Spleen (tissue), 13 donors: ENCODE measurements around the gene BTLA. TPM values are rescaled to one million over a fixed set of nuclear protein-coding genes. Genes with fewer than 3 reads are reported as not detected.

Source experiments
- DNase-seq: peaks from one replicate; pipeline ENCODE4 v3.0.0-alpha.2; 2020
- H3K27ac ChIP-seq, 8 donors: fragments of 200-600 bp; sonication (generic) in 7 of 8; 1 replicate in 4 of 8; 2 replicates in 4 of 8; pipeline versions ENCODE4 v1.5.0 to v1.8.0; 2016 to 2021; ENCODE audit warnings: inconsistent platforms in 4 of 8, mild to moderate bottlenecking in 4 of 8, moderate library complexity in 1 of 8
- H3K27me3 ChIP-seq, 7 donors: fragments of 200-600 bp; sonication (generic) in 6 of 7; replicated peaks in 1 of 7; 1 replicate in 4 of 7; 2 replicates in 3 of 7; pipeline versions ENCODE4 v1.5.0 to v1.8.0; 2016 to 2021; ENCODE audit warnings: inconsistent platforms in 3 of 7, mild to moderate bottlenecking in 1 of 7
- H3K36me3 ChIP-seq, 6 donors: fragments of 200-600 bp; sonication (generic) in 5 of 6; 1 replicate in 4 of 6; 2 replicates in 2 of 6; pipeline versions ENCODE4 v1.5.0 to v1.8.0; 2016 to 2021; ENCODE audit warnings: inconsistent platforms in 2 of 6
- H3K4me1 ChIP-seq, 6 donors: fragments of 200-600 bp; sonication (generic) in 5 of 6; 1 replicate in 3 of 6; 2 replicates in 3 of 6; pipeline versions ENCODE4 v1.5.0 to v1.8.0; 2016 to 2021; ENCODE audit warnings: inconsistent platforms in 3 of 6
- H3K4me3 ChIP-seq, 8 donors: fragments of 200-600 bp; sonication (generic) in 7 of 8; 1 replicate in 4 of 8; 2 replicates in 4 of 8; pipeline versions ENCODE4 v1.5.0 to v1.8.0; 2016 to 2021; ENCODE audit warnings: inconsistent platforms in 4 of 8, mild to moderate bottlenecking in 4 of 8, moderate library complexity in 2 of 8
- H3K9me3 ChIP-seq, 8 donors: fragments of 200-600 bp; sonication (generic) in 7 of 8; 1 replicate in 4 of 8; 2 replicates in 4 of 8; pipeline versions ENCODE4 v1.5.0 to v1.8.0; 2016 to 2021; ENCODE audit warnings: inconsistent platforms in 4 of 8
- CTCF ChIP-seq, 11 experiments: fragments of 200-600 bp in 7 of 11; fragments of 450-650 bp in 4 of 11; sonication (generic) in 4 of 11; IDR thresholded peaks in 8 of 11; conservative IDR thresholded peaks in 3 of 11; 1 replicate in 7 of 11; 2 replicates in 4 of 11; pipeline versions ENCODE4 v1.4.0 to v1.8.0; 2016 to 2021; ENCODE audit warnings: antibody characterized with exemption in 11 of 11, inconsistent platforms in 4 of 11, mild to moderate bottlenecking in 1 of 11
- POLR2A ChIP-seq, 3 donors: fragments of 450-650 bp; IDR thresholded peaks; one replicate each; pipeline ENCODE4 v1.5.1; 2017; ENCODE audit warnings: antibody characterized with exemption in 3 of 3, mild to moderate bottlenecking in 1 of 3
- POLR2AphosphoS5 ChIP-seq, 3 donors: sonication (generic); formaldehyde crosslinking; IDR thresholded peaks; one replicate each; pipeline ENCODE4 v1.5.1; 2017; ENCODE audit warnings: antibody characterized with exemption in 3 of 3
- WGBS, 5 donors: extraction: QIAGEN DNeasy Blood & Tissue Kit in 3 of 5; methylation state at CpG; one replicate each; pipeline versions ENCODE4 v1.1.5 to v1.1.7; 2013 to 2018; 5-methylcytosine and 5-hydroxymethylcytosine counted together
- intact Hi-C: fragments of 100-400 bp; cut with DNase I; formaldehyde crosslinking; loops from one replicate; pipeline ENCODE4 v1.15.0; 2023; ENCODE audit warnings: low total_unique reads
- long read RNA-seq, 2 donors: transcript quantifications; one replicate each; lab custom pipeline, GENCODE V29; 2026
- polyA plus RNA-seq, 3 donors: library from polyadenylated mRNA; stranded (reverse); fragments of 200-250 nt; gene quantifications; one replicate each; pipeline ENCODE4 v1.2.1, GENCODE V29; 2013
- total RNA-seq, 7 donors: library from RNA; depleted of rRNA in 3 of 7; stranded (reverse); fragments of >200 nt in 3 of 7; fragmentation: NEBNext Ultra II Directional in 4 of 7; extraction: Animal tissue kit (Norgen Biotek cat#: 25700) in 4 of 7; gene quantifications; one replicate each; pipeline versions ENCODE4 v1.1.0 to v1.2.1, GENCODE V29; 2016 to 2021
- donor health status: healthy with polysubstance abuse.
- donor health status: DM: no; HTN: no; CAD: no; lungs with moderate emphysema.
- donor health status: DM: no; HTN: no; CAD: no.
- donor health status: Bipolar disorder and iron deficiency.
- donor health status: healthy.
- donor health status: DM: no; HTN: no; CAD: no.
- donor health status: DM: yes; HTN: yes; CAD: no.

BTLA gene
- total RNA-seq = 10 to 100 TPM; 18.0 to 46.0 (median 27.1) TPM
- polyA plus RNA-seq = 10 to 100 TPM; 12.8 to 30.0 (median 20.7) TPM
- long read RNA-seq, donor 1, partial matches to known transcripts = 0 of 2 reads
- long read RNA-seq, donor 1, other reads (novel, unspliced or antisense) = 0 of 2 reads
- long read RNA-seq, donor 2, partial matches to known transcripts = 0 of 3 reads
- long read RNA-seq, donor 2, other reads (novel, unspliced or antisense) = 0 of 3 reads

DNA sequence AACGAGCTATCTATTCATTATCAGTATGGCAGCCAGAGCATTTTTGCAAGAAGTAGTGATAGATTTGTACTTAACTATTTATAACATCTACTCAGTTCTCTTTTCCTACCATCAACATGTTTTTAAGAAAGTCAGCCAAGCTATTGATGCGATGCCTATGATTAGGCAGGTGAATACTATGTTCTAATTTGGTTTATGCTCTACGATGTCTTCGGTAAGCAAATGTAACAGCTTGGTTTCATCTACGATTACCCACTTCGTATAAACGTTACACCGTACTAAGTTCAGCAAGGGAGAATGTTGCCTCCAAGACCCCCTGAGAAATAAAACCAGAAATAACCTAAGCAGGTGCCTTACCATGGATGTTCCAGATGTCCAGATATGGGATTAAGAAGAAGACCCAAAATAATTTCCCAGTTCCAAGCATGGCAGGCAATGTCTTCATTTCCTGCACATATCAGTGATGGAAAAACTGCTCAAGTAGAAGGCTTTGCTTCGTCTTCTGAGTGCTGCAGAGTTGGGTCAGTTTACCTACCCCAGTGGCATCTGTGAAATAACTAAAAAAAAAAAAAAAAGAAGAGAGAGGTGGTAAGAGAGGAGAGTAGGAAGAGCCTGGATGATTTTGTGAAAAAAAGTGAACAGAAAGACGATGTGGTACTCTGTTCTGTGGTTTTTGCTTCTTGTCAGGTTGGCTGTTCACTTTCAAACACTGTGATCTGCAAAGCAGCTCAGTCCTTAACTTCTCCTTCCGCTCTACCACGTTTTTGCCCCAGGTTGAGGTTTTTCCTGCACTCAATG lies at the start of gene BTLA:
Gene BTLA, minus strand, starts transcription at position 559 of the 798 bp plus-strand sequence. Its CDS starts 114 bp downstream, at position 445.
- Histone ChIP-seq H3K36me3 (peaks cover 0 to 6% (median 0%) of the 10 kb centered on the region in 6 donors), H3K27ac (peak within 1 kb of the TSS; percentile 49 to 90 (median 73)), H3K27me3 (no peaks in the 10 kb centered on the region), H3K4me1 (peaks cover 0 to 64% (median 19%) of the 10 kb centered on the region in 6 donors), H3K4me3 (peak within 1 kb of the TSS; percentile 33 to 73 (median 44)), H3K9me3 (peaks cover 0 to 5% (median 0%) of the 10 kb centered on the region in 8 donors)
- 49 to 66% (median 58%) methylated on average over 12 of the region's 12 CpGs for WGBS, 5 donors
- DNase-seq = no peak
- intact Hi-C loops = no loop called here
- TF ChIP-seq POLR2AphosphoS5 (IDR thresholded peaks at IDR 0.05) = peak in 1 of 3 donors; percentile 59
- TF ChIP-seq POLR2A (IDR thresholded peaks at IDR 0.05) = peak in 1 of 3 donors; percentile 14
- TF ChIP-seq CTCF (IDR thresholded peaks at IDR 0.05 in 8 of 11, conservative IDR thresholded peaks at IDR 0.05 in 3 of 11) = no peak

DNA sequence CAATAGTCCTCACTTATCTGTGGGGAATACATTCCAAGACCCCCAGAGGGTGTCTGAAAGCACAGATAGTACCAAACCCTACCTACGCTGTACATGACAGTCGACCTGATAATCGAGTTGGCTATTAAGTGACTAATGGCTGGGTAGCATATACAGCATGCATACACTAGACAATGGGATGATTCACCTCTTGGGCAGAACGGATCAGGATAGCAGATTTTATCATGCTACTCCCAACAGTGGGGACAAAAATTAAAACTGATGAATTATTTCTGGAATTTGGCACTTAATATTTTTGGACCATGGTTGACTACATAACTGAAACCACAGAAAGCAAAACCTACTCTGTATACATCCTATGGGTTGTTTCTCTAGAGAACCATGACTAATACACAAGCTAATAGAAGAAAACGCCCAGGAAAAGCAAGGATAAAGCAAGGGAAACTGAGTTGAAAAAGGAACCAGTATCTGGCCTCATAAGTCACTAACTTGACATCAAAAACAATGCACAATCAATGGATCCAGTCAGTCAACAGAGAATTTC lies 47.0 kb upstream of the BTLA start:
- 91 to 95% (median 93%) methylated on average over 5 of the region's 5 CpGs for WGBS, 5 donors
- intact Hi-C loops = no loop called here
- Histone ChIP-seq H3K36me3 (peaks cover 0 to 98% (median 54%) of the 10 kb centered on the region in 6 donors), H3K9me3 (no peaks in the 10 kb centered on the region), H3K27me3 (no peaks in the 10 kb centered on the region), H3K27ac (no peak overlapping the region), H3K4me3 (no peak overlapping the region), H3K4me1 (peaks cover 0 to 24% (median 5%) of the 10 kb centered on the region in 6 donors)
- TF ChIP-seq CTCF (IDR thresholded peaks at IDR 0.05 in 8 of 11, conservative IDR thresholded peaks at IDR 0.05 in 3 of 11) (no peak), POLR2A (IDR thresholded peaks at IDR 0.05) (no peak), POLR2AphosphoS5 (IDR thresholded peaks at IDR 0.05) (no peak)
- no peak for DNase-seq

DNA sequence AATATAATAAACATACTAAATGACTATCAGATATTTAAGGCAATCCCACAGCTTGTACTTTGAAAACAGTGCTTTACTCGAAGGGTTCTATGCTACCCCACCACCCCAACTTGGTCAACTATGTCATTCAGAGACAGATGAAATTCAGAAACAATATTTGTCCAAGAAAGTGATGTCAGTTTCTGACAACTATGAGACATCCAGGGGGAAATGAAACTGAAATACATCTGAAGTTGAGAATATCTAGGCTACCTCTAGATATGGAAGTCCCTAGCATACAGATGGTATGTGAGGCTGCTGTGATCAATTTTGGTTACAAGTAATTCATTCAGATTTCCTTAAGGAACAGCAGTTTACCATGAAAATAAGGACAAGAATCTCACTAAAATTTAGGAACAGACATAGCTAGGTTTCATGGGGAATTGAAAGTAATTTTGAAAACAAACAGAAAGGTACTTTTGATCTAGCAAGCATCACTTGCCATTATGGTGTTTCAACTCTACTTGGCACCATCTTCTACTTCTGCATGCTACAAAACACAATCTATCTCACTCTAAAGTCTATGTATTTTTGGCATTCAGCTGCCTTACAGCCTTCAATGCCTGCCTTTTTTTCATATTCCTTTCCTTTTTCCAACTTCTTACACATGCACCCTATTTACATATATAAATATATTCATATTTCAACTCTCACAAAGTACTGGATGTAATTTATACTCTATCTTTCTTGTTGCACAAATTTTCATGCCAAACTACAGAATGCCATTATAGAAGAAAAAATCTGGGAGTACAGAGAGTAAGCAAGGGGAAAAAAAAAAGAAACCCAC lies 40.8 kb upstream of the BTLA start:
- no peaks in the 10 kb centered on the region for H3K9me3 ChIP-seq
- TF ChIP-seq CTCF (IDR thresholded peaks at IDR 0.05 in 8 of 11, conservative IDR thresholded peaks at IDR 0.05 in 3 of 11) = no peak
- no peak for TF ChIP-seq POLR2AphosphoS5 (IDR thresholded peaks at IDR 0.05)
- no peak for TF ChIP-seq POLR2A (IDR thresholded peaks at IDR 0.05)
- peaks cover 0 to 98% (median 44%) of the 10 kb centered on the region in 6 donors for H3K36me3 ChIP-seq
- 80 to 94% (median 85%) methylated on average over 1 of the region's 1 CpG for WGBS, 5 donors
- H3K4me1 ChIP-seq = peaks cover 0 to 29% (median 6%) of the 10 kb centered on the region in 6 donors
- DNase-seq = no peak
- intact Hi-C loops = loop anchor here (10.0 kb wide), 1 partner anchor 245 kb away; the partner anchor contains the start of gene SLC9C1
- H3K4me3 ChIP-seq = no peak overlapping the region
- H3K27me3 ChIP-seq = no peaks in the 10 kb centered on the region
- H3K27ac ChIP-seq = peak overlapping the region in 1 of 8 donors; percentile 16
